ENCODE data around the gene EFHC2. TPM values are rescaled to one million over a fixed set of nuclear protein-coding genes. Genes with fewer than 3 reads are reported as not detected.

Gene EFHC2
- total and polyA plus RNA-seq, 10 of the 15 experiments (the other 5 are each of a cell fraction or from before 2014, with no cell fraction given): 0.56 TPM; not detected in 9

GRCh38 chrX:44267116-44267515 is 76.4 kb downstream of the EFHC2 start:
- FAIRE-seq (no peak), DNase-seq (ENCODE audit: low read depth, low spot score) (no peak), ATAC-seq (no peak)
- H3K4me1 ChIP-seq (ENCODE audit: control insufficient read depth, insufficient read depth, low read length): no peaks in the 10 kb centered on the region
- no TSS peak for BruUV-seq (replicated peaks)
- H2AFZ ChIP-seq (ENCODE audit: control insufficient read depth, low read depth, low read length): no peak overlapping the region
- H3K9me3 ChIP-seq (replicated peaks; ENCODE audit: control insufficient read depth, insufficient read depth, low read length): no peaks in the 10 kb centered on the region
- RAD21 ChIA-PET (ENCODE audit: unreplicated experiment): interaction anchor here (1.5 kb wide), 1 partner anchor 18 kb away, joined by 3 read pairs; no protein-coding TSS in a partner anchor
- H3K36me3 ChIP-seq (ENCODE audit: control insufficient read depth in 2 of 2, insufficient read depth in 2 of 2, low read length in 1 of 2): no peaks in the 10 kb centered on the region
- intact Hi-C loops (cut with micrococcal nuclease; ENCODE audit: unreplicated experiment) (no loop called here), in situ Hi-C loops (cut with MboI) (no loop called here)
- no peaks in the 10 kb centered on the region for H3K79me2 ChIP-seq (ENCODE audit: control insufficient read depth, insufficient read depth, low read length)
- no peak overlapping the region for H3K9ac ChIP-seq (ENCODE audit: control insufficient read depth, insufficient read depth, low read length)
- CTCF ChIA-PET: interaction anchor here (1.2 to 1.6 kb wide), 2 partner anchors 10 to 14 kb away, joined by 4 to 5 read pairs; no protein-coding TSS in a partner anchor
- H3K27me3 ChIP-seq (replicated peaks in 1 of 2; ENCODE audit: control insufficient read depth in 2 of 2, insufficient read depth in 2 of 2, low read length in 1 of 2): no peaks in the 10 kb centered on the region
- SMC1A ChIA-PET (ENCODE audit: uncharacterized antibody, unreplicated experiment): no interaction called here
- no peak overlapping the region for H3K4me3 ChIP-seq
- TF ChIP-seq NKRF (conservative IDR thresholded peaks at IDR 0.05) (no peak), YBX1 (IDR thresholded peaks at IDR 0.05) (no peak), CHD1 (IDR thresholded peaks at IDR 0.05; ENCODE audit: low read depth, low read length) (no peak), TCF3 (IDR thresholded peaks at IDR 0.05; ENCODE audit: borderline replicate concordance, insufficient read depth, low read depth, low read length) (no peak), IRF4 (IDR thresholded peaks at IDR 0.05; ENCODE audit: low read depth, low read length) (no peak), BCLAF1 (IDR thresholded peaks at IDR 0.05) (no peak), BRCA1 (IDR thresholded peaks at IDR 0.05; ENCODE audit: low read depth, low read length) (no peak), IKZF2 (IDR thresholded peaks at IDR 0.05) (no peak), MEF2A (IDR thresholded peaks at IDR 0.05; ENCODE audit: insufficient read depth, low read depth, low read length) (no peak)
- WGBS (ENCODE audit: insufficient coverage, insufficient replicate concordance, low lambda C conversion rate, missing lambda C conversion rate): 25% methylated on average over 2 of the region's 2 CpGs
- no peak overlapping the region for H3K27ac ChIP-seq (ENCODE audit: control insufficient read depth, insufficient read depth)
- H3K4me2 ChIP-seq (ENCODE audit: control insufficient read depth, insufficient read depth): no peak overlapping the region
- POLR2A ChIA-PET: no interaction called here
- no peaks in the 10 kb centered on the region for H4K20me1 ChIP-seq (ENCODE audit: control insufficient read depth, insufficient read depth)

All from GM12878 (cell line).